Coronary artery (tissue), 2 donors: ENCODE measurements around the gene NATD1.
A peak's percentile ranks its signal among the peaks of the same experiment; 100 is the strongest.

Experiments used
- DNase-seq: peaks from one replicate; pipeline ENCODE4 v3.0.0-alpha.2; 2017; ENCODE audit warnings: low spot score
- H3K27ac ChIP-seq, 2 donors: fragments of 200-600 bp; sonication (generic); one replicate each; pipeline ENCODE4 v1.5.1; 2016 to 2019
- H3K4me3 ChIP-seq: fragments of 200-600 bp; sonication (generic); 2 replicates; pipeline ENCODE4 v1.5.1; 2016; ENCODE audit warnings: mild to moderate bottlenecking, moderate library complexity
- CTCF ChIP-seq: fragments of 200-600 bp; sonication (generic); IDR thresholded peaks from one replicate; pipeline ENCODE4 v1.5.1; 2019; ENCODE audit warnings: antibody characterized with exemption

The NATD1 gene

GRCh38 chr17:21293831-21294210 is 40.6 kb upstream of the NATD1 start:
- no peak for TF ChIP-seq CTCF
- no peak for DNase-seq
- H3K27ac ChIP-seq, result no peak overlapping the region
- no peak overlapping the region for H3K4me3 ChIP-seq

- H3K4me3 ChIP-seq, result no peak overlapping the region
- no peak overlapping the region for H3K27ac ChIP-seq
- DNase-seq, result no peak
- no peak for TF ChIP-seq CTCF
These were observed 39.9 kb upstream of the NATD1 start for GRCh38 chr17:21292867-21293830.

GRCh38 chr17:21291862-21292261 is 38.7 kb upstream of the NATD1 start:
- no peak overlapping the region for H3K27ac ChIP-seq
- TF ChIP-seq CTCF, result no peak
- no peak overlapping the region for H3K4me3 ChIP-seq
- no peak for DNase-seq

- no peak for TF ChIP-seq CTCF
- Histone ChIP-seq H3K4me3 (no peak overlapping the region), H3K27ac (no peak overlapping the region)
- DNase-seq, result no peak
These were observed 38.1 kb upstream of the NATD1 start for GRCh38 chr17:21291357-21291756.

- peak overlapping the region; percentile 0 for H3K4me3 ChIP-seq
- no peak for DNase-seq
- H3K27ac ChIP-seq, result peak overlapping the region; percentile 88 to 97
- no peak for TF ChIP-seq CTCF
These were observed 36.8 kb upstream of the NATD1 start for GRCh38 chr17:21289902-21290571.

GRCh38 chr17:21289175-21289901 is 36.1 kb upstream of the NATD1 start:
- no peak for TF ChIP-seq CTCF
- peak overlapping the region; percentile 90 for H3K4me3 ChIP-seq
- H3K27ac ChIP-seq, result peak overlapping the region; percentile 88 to 97
- no peak for DNase-seq
